ENCODE results near the gene CELA2A. TPM values are rescaled to one million over a fixed set of nuclear protein-coding genes. Genes with fewer than 3 reads are reported as not detected.
"Not testable (repeated sequence)": the region's sequence is repeated elsewhere in the genome, so short reads cannot be mapped to it uniquely, and the experiment has no call there.

Gene CELA2A
- total RNA-seq, 2 experiments from 2014 or later, result not detected

DNA sequence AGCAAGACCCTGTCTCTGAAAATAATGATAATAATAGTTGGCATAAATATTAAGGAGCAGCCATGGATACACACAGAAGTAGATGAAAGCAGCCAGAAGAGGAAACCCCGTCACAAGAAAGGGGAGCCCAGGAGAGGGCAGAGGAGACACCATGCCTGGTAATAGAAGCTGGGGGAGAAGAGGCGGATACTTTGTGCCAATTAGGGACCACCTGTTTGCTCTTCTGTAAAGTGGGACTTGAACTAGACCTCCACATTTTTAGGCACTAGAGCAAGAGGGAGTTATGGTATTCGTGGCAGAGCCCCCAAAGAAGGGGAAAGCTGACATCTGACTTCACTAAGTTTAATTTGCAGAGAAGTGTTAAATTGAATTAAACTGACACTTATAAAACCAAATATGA is 31.8 kb downstream of the CELA2A start:
- Histone ChIP-seq H3K9me3 (ENCODE audit: low read length) (no peaks in the 10 kb centered on the region), H4K20me1 (ENCODE audit: insufficient read depth, low read length) (no peaks in the 10 kb centered on the region), H3K4me3 (ENCODE audit: low read depth, low read length, poor library complexity, severe bottlenecking) (no peak overlapping the region), H2AFZ (ENCODE audit: low read length) (no peak overlapping the region), H3K4me2 (ENCODE audit: low read length) (no peak overlapping the region), H3K4me1 (ENCODE audit: insufficient read depth, low read length, poor library complexity, severe bottlenecking) (no peaks in the 10 kb centered on the region), H3K79me2 (ENCODE audit: insufficient read depth, low read depth, low read length) (no peaks in the 10 kb centered on the region), H3K27ac (ENCODE audit: low read depth, low read length, poor library complexity, severe bottlenecking) (no peak overlapping the region), H3K36me3 (ENCODE audit: insufficient read depth, low read length) (no peaks in the 10 kb centered on the region), H3K9me2 (ENCODE audit: insufficient read depth, low read length) (no peaks in the 10 kb centered on the region)
- no TSS peak for BruUV-seq (replicated peaks)
- TF ChIP-seq, protein P1, sequence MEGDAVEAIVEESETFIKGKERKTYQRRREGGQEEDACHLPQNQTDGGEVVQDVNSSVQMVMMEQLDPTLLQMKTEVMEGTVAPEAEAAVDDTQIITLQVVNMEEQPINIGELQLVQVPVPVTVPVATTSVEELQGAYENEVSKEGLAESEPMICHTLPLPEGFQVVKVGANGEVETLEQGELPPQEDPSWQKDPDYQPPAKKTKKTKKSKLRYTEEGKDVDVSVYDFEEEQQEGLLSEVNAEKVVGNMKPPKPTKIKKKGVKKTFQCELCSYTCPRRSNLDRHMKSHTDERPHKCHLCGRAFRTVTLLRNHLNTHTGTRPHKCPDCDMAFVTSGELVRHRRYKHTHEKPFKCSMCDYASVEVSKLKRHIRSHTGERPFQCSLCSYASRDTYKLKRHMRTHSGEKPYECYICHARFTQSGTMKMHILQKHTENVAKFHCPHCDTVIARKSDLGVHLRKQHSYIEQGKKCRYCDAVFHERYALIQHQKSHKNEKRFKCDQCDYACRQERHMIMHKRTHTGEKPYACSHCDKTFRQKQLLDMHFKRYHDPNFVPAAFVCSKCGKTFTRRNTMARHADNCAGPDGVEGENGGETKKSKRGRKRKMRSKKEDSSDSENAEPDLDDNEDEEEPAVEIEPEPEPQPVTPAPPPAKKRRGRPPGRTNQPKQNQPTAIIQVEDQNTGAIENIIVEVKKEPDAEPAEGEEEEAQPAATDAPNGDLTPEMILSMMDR (conservative IDR thresholded peaks at IDR 0.05; ENCODE audit: low read length), result no peak
- ChIA-PET POLR2A (no interaction called here), CTCF (ENCODE audit: unreplicated experiment) (no interaction called here)
- intact Hi-C loops (cut with micrococcal nuclease; ENCODE audit: unreplicated experiment), result no loop called here
- DNase-seq (ENCODE audit: low spot score), result no peak

DNA sequence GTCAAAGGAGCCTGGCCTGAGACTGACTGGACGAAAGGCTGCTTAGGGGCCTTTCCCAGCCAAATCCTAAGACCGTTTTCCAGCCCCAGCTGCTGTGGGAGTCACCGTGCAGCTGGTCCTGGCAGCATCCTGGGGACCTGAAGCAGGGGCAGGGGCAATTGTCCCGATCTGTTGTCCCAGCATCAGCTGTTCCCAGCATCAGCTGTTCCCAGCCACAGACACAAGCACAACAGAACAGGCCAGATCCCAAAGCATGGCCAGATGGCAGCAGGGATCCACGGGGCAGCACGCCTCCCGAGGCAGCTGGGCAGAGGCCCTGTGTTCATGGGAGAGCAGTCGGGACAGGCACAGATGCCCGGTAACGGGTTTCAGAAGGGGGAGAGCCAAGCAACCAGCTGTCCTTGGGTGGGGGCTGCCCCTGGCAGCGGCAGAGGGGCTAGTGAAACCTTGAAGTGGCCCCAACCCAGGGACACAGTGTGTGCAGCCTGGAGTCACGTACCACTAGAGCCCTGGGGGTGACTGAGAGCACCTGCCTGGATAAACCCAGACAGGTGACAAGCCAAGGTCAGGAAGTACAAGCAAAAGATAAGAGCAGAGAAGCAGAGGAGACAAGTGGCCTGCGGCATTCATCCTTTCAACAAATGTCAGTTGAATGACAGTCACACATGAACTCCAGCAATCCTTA is 32.7 kb downstream of the CELA2A start:
- intact Hi-C loops (cut with micrococcal nuclease; ENCODE audit: unreplicated experiment), result no loop called here
- CTCF ChIA-PET (ENCODE audit: unreplicated experiment), result no interaction called here
- POLR2A ChIA-PET, result no interaction called here

DNA sequence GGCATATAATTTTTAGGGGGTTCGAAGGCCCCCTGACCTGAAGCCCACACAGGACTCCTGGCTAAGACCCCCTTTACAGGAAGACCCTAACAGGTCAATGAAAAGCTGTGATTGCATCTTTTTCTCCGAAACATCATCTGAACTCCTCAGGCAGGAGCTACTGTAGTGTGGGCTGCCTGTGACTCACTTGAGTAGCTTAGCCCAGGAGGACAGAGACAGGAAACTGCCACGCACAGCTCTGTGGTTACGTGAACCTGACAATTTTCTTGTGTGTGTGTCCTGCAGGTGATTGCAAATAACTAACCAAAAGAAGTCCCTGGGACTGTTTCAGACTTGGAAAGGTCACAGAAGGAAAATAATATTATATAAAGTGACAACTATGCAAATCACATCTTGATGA is 34.5 kb downstream of the CELA2A start:
- H3K9me2 ChIP-seq (ENCODE audit: insufficient read depth, low read length); H2AFZ ChIP-seq (ENCODE audit: low read length); POLR2A ChIA-PET; DNase-seq (ENCODE audit: low spot score); H3K79me2 ChIP-seq (ENCODE audit: insufficient read depth, low read depth, low read length); BruUV-seq (replicated peaks); H3K9me3 ChIP-seq (ENCODE audit: low read length); H3K36me3 ChIP-seq (ENCODE audit: insufficient read depth, low read length); CTCF ChIA-PET (ENCODE audit: unreplicated experiment); intact Hi-C loops (cut with micrococcal nuclease; ENCODE audit: unreplicated experiment); H3K4me2 ChIP-seq (ENCODE audit: low read length); H3K4me1 ChIP-seq (ENCODE audit: insufficient read depth, low read length, poor library complexity, severe bottlenecking); H4K20me1 ChIP-seq (ENCODE audit: insufficient read depth, low read length); H3K4me3 ChIP-seq (ENCODE audit: low read depth, low read length, poor library complexity, severe bottlenecking); H3K27ac ChIP-seq (ENCODE audit: low read depth, low read length, poor library complexity, severe bottlenecking): not testable (repeated sequence)

More for the DNA sequence above, 32.7 kb downstream of the CELA2A start:
- H3K36me3 ChIP-seq (ENCODE audit: insufficient read depth, low read length), result no peaks in the 10 kb centered on the region
- no peak for DNase-seq (ENCODE audit: low spot score)
- H4K20me1 ChIP-seq (ENCODE audit: insufficient read depth, low read length), result no peaks in the 10 kb centered on the region
- H3K79me2 ChIP-seq (ENCODE audit: insufficient read depth, low read depth, low read length), result no peaks in the 10 kb centered on the region
- H3K9me2 ChIP-seq (ENCODE audit: insufficient read depth, low read length), result no peaks in the 10 kb centered on the region
- no TSS peak for BruUV-seq (replicated peaks)
- H3K4me3 ChIP-seq (ENCODE audit: low read depth, low read length, poor library complexity, severe bottlenecking), result no peak overlapping the region
- TF ChIP-seq, protein P1 (conservative IDR thresholded peaks at IDR 0.05; ENCODE audit: low read length), result no peak
- no peak for TF ChIP-seq EZH2phosphoT487 (IDR thresholded peaks at IDR 0.05; ENCODE audit: borderline replicate concordance, low read depth, low read length)
- H2AFZ ChIP-seq (ENCODE audit: low read length), result no peak overlapping the region
- no peak overlapping the region for H3K4me2 ChIP-seq (ENCODE audit: low read length)
- no peaks in the 10 kb centered on the region for H3K4me1 ChIP-seq (ENCODE audit: insufficient read depth, low read length, poor library complexity, severe bottlenecking)
- no peaks in the 10 kb centered on the region for H3K9me3 ChIP-seq (ENCODE audit: low read length)
- no peak overlapping the region for H3K27ac ChIP-seq (ENCODE audit: low read depth, low read length, poor library complexity, severe bottlenecking)
